ENCODE measurements around the gene SYNJ2.

GRCh38 chr6:158004701-158005095, 23.0 kb downstream of the SYNJ2 start:
- no peak for TF ChIP-seq EZH2 (IDR thresholded peaks at IDR 0.05; ENCODE audit: insufficient read depth, poor library complexity, severe bottlenecking)
- no peak for TF ChIP-seq EZH2phosphoT487 (IDR thresholded peaks at IDR 0.05; ENCODE audit: insufficient read depth, low read depth)
